Adrenal gland (tissue), 5 donors: ENCODE measurements around the gene TTLL10.

Experiments used
- CTCF ChIP-seq, 6 experiments: fragments of 450-650 bp in 4 of 6; fragments of 200-600 bp in 2 of 6; sonication (generic) in 1 of 6; IDR thresholded peaks; 1 replicate in 5 of 6; 2 replicates in 1 of 6; pipeline versions ENCODE4 v1.5.1 to v1.8.0; 2016 to 2021; ENCODE audit warnings: antibody characterized with exemption in 6 of 6, mild to moderate bottlenecking in 2 of 6, moderate library complexity in 1 of 6
- POLR2A ChIP-seq, 2 donors: fragments of 450-650 bp; IDR thresholded peaks; one replicate each; pipeline ENCODE4 v1.6.1; 2017; ENCODE audit warnings: antibody characterized with exemption in 2 of 2, mild to moderate bottlenecking in 2 of 2, moderate library complexity in 1 of 2
- donor health status: DM: no; HTN: no; CAD: no.

DNA sequence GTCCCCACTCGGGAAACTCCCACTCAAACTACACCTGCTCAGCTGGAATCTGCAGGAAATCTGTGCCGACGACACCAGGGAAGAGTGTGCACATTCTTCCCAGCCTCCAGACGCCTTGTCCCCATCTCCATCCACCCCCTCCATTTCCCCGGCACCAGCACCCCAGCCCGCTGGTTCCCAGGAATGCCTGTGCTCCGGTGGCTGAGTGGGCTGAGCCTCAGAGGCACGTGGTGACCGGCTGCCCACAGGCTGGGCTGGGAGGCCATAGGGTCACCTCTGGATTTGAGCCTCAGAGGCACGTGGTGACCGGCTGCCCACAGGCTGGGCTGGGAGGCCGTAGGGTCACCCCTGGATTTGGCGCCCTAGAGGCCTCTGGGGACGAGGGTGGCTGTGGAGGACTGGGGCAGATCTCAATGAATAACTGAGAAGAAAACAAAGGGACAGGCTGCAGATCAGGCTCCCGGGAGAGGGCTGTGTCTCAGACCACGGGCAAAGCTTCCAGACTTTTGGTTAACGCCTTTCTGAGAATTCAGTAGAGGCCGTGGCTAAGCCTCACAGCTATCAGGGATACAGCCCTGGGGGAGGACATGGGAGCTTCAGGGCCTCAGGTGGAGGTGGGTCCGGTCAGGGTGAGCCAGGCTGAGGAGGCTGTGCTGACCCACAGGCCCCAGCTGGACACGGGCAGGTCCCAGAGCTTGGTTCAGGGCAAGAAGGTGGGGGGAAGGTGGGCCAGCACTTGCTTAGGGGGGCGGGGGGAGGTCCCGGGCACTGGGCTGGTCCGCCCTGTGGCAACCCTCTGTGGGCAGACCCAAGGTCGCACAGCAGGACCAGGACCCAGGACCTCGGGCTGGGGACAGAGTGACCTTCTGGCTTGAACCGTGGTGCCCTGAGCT is 17.3 kb upstream of the TTLL10 start:
- TF ChIP-seq CTCF (IDR thresholded peaks at IDR 0.05) (no peak), POLR2A (IDR thresholded peaks at IDR 0.05) (no peak)
